Peyer's patch (tissue), 4 donors: ENCODE data around the gene ASB11.

Source experiments
- CTCF ChIP-seq, 6 experiments: fragments of 450-650 bp in 4 of 6; fragments of 200-600 bp in 2 of 6; sonication (generic) in 1 of 6; IDR thresholded peaks; one replicate each; pipeline ENCODE4 v1.5.1; 2017 to 2019; ENCODE audit warnings: antibody characterized with exemption in 6 of 6, mild to moderate bottlenecking in 3 of 6, moderate library complexity in 1 of 6
- POLR2A ChIP-seq, 2 donors: fragments of 450-650 bp; IDR thresholded peaks; one replicate each; pipeline ENCODE4 v1.5.1; 2017; ENCODE audit warnings: antibody characterized with exemption in 2 of 2, mild to moderate bottlenecking in 2 of 2, moderate library complexity in 2 of 2

- TF ChIP-seq CTCF (IDR thresholded peaks at IDR 0.05) (no peak), POLR2A (IDR thresholded peaks at IDR 0.05) (peak; percentile 76 to 90)
These were observed 19.9 kb upstream of the ASB11 start, which contains the start of gene PIGA for GRCh38 chrX:15335135-15336022.
